Stimulated activated CD4-positive, alpha-beta T cell treated with anti-CD3 and anti-CD28 coated beads, Interleukin-4, amount 100 ng/mL, for 1 hour (primary cell): Measurements from ENCODE around the gene MBD3.

Source experiments
- DNase-seq: peaks from one replicate; pipeline ENCODE4 v3.0.0-alpha.2; 2020

The MBD3 gene

GRCh38 chr19:1592024-1592754 is 476 bp downstream of the MBD3 start:
- DNase-seq = peak; percentile 84

- DNase-seq = peak; percentile 26
These were observed 1.1 kb downstream of the MBD3 start for GRCh38 chr19:1591421-1592023.

GRCh38 chr19:1590641-1591397 is 1.8 kb downstream of the MBD3 start:
- DNase-seq = peak; percentile 43

- DNase-seq = no peak
These were observed 4.8 kb downstream of the MBD3 start for GRCh38 chr19:1587872-1588271.

GRCh38 chr19:1585243-1585580 is 7.5 kb downstream of the MBD3 start:
- DNase-seq = no peak

- no peak for DNase-seq
These were observed 8.0 kb downstream of the MBD3 start for GRCh38 chr19:1584500-1585242.

- no peak for DNase-seq
These were observed 10.5 kb downstream of the MBD3 start for GRCh38 chr19:1582201-1582600.

- DNase-seq = no peak
These were observed 11.7 kb downstream of the MBD3 start for GRCh38 chr19:1580957-1581356.

GRCh38 chr19:1580382-1580781 is 12.3 kb downstream of the MBD3 start:
- no peak for DNase-seq

- DNase-seq = no peak
These were observed 13.4 kb downstream of the MBD3 start for GRCh38 chr19:1579222-1579621.

GRCh38 chr19:1577929-1578618 is 14.6 kb downstream of the MBD3 start:
- DNase-seq = no peak

GRCh38 chr19:1577090-1577928 is 15.4 kb downstream of the MBD3 start:
- DNase-seq = no peak

- DNase-seq = no peak
These were observed 16.2 kb downstream of the MBD3 start for GRCh38 chr19:1576242-1577089.

- no peak for DNase-seq
These were observed 17.1 kb downstream of the MBD3 start for GRCh38 chr19:1575323-1576241.

GRCh38 chr19:1574354-1575136 is 18.1 kb downstream of the MBD3 start:
- no peak for DNase-seq

GRCh38 chr19:1572795-1573194 is 19.9 kb downstream of the MBD3 start:
- DNase-seq = no peak

- no peak for DNase-seq
These were observed 21.3 kb downstream of the MBD3 start for GRCh38 chr19:1571358-1571757.

- no peak for DNase-seq
These were observed 21.8 kb downstream of the MBD3 start for GRCh38 chr19:1570836-1571235.

- no peak for DNase-seq
These were observed 22.7 kb downstream of the MBD3 start for GRCh38 chr19:1569997-1570396.
